ENCODE results near the gene RTP4. TPM values are rescaled to one million over a fixed set of nuclear protein-coding genes. Genes with fewer than 3 reads are reported as not detected.

The RTP4 gene
- total and polyA plus RNA-seq, 10 of the 15 experiments (the other 5 are each of a cell fraction or from before 2014, with no cell fraction given): 2.2 to 6.5 (median 3.9) TPM

GRCh38 chr3:187322291-187322690, 45.9 kb upstream of the RTP4 start:
- ChIA-PET RAD21 (ENCODE audit: unreplicated experiment) (interaction anchor here (8.5 kb wide), 1 partner anchor 357 kb away, joined by 219 read pairs; no protein-coding TSS in a partner anchor), SMC1A (ENCODE audit: uncharacterized antibody, unreplicated experiment) (interaction anchor here (1.0 to 10.5 kb wide), 6 partner anchors 11 to 358 kb away, joined by 3 to 231 read pairs (median 4); no protein-coding TSS in a partner anchor), CTCF (interaction anchor here (1.2 to 12.2 kb wide), 5 partner anchors 45 to 394 kb away, joined by 3 to 519 read pairs (median 5); partner anchors contain the start of gene SST), POLR2A (no interaction called here)
- Histone ChIP-seq H3K27me3 (replicated peaks in 1 of 2; ENCODE audit: control insufficient read depth in 2 of 2, insufficient read depth in 2 of 2, low read length in 1 of 2) (peaks cover 0 to 1% of the 10 kb centered on the region in 2 experiments; a peak in 1 of 4 replicates), H3K9me3 (replicated peaks; ENCODE audit: control insufficient read depth, insufficient read depth, low read length) (no peaks in the 10 kb centered on the region), H3K4me2 (ENCODE audit: control insufficient read depth, insufficient read depth) (no peak overlapping the region), H4K20me1 (ENCODE audit: control insufficient read depth, insufficient read depth) (no peaks in the 10 kb centered on the region), H3K36me3 (ENCODE audit: control insufficient read depth in 2 of 2, insufficient read depth in 2 of 2, low read length in 1 of 2) (no peaks in the 10 kb centered on the region), H3K27ac (ENCODE audit: control insufficient read depth, insufficient read depth) (no peak overlapping the region), H3K9ac (ENCODE audit: control insufficient read depth, insufficient read depth, low read length) (no peak overlapping the region), H2AFZ (ENCODE audit: control insufficient read depth, low read depth, low read length) (no peak overlapping the region), H3K4me3 (no peak overlapping the region), H3K79me2 (ENCODE audit: control insufficient read depth, insufficient read depth, low read length) (no peaks in the 10 kb centered on the region), H3K4me1 (ENCODE audit: control insufficient read depth, insufficient read depth, low read length) (no peaks in the 10 kb centered on the region)
- DNase-seq (ENCODE audit: low read depth, low spot score) (no peak), ATAC-seq (no peak), FAIRE-seq (no peak)
- intact Hi-C loops (cut with micrococcal nuclease; ENCODE audit: unreplicated experiment) (no loop called here), in situ Hi-C loops (cut with MboI) (no loop called here)
- no peak for TF ChIP-seq HDAC6 (IDR thresholded peaks at IDR 0.05; ENCODE audit: unreplicated experiment)
- WGBS (ENCODE audit: insufficient coverage, insufficient replicate concordance, low lambda C conversion rate, missing lambda C conversion rate): 28% methylated on average over 7 of the region's 7 CpGs
- BruUV-seq (replicated peaks): no TSS peak

- Histone ChIP-seq H3K36me3 (ENCODE audit: control insufficient read depth in 2 of 2, insufficient read depth in 2 of 2, low read length in 1 of 2) (no peaks in the 10 kb centered on the region), H3K4me1 (ENCODE audit: control insufficient read depth, insufficient read depth, low read length) (no peaks in the 10 kb centered on the region), H3K9me3 (replicated peaks; ENCODE audit: control insufficient read depth, insufficient read depth, low read length) (no peaks in the 10 kb centered on the region), H3K4me2 (ENCODE audit: control insufficient read depth, insufficient read depth) (no peak overlapping the region), H3K4me3 (no peak overlapping the region), H4K20me1 (ENCODE audit: control insufficient read depth, insufficient read depth) (no peaks in the 10 kb centered on the region), H3K79me2 (ENCODE audit: control insufficient read depth, insufficient read depth, low read length) (no peaks in the 10 kb centered on the region), H3K27ac (ENCODE audit: control insufficient read depth, insufficient read depth) (no peak overlapping the region), H3K9ac (ENCODE audit: control insufficient read depth, insufficient read depth, low read length) (no peak overlapping the region), H2AFZ (ENCODE audit: control insufficient read depth, low read depth, low read length) (no peak overlapping the region), H3K27me3 (replicated peaks in 1 of 2; ENCODE audit: control insufficient read depth in 2 of 2, insufficient read depth in 2 of 2, low read length in 1 of 2) (peaks cover 0 to 1% of the 10 kb centered on the region in 2 experiments; a peak in 1 of 4 replicates)
- FAIRE-seq: no peak
- in situ Hi-C loops (cut with MboI): no loop called here
- SMC1A ChIA-PET (ENCODE audit: uncharacterized antibody, unreplicated experiment): interaction anchor here (1.0 to 10.5 kb wide), 6 partner anchors 14 to 395 kb away, joined by 3 to 231 read pairs (median 3); no protein-coding TSS in a partner anchor
- WGBS (ENCODE audit: insufficient coverage, insufficient replicate concordance, low lambda C conversion rate, missing lambda C conversion rate): 0% methylated on average over 3 of the region's 3 CpGs
- no peak for ATAC-seq
- CTCF ChIA-PET: interaction anchor here (1.3 to 12.2 kb wide), 3 partner anchors 44 to 391 kb away, joined by 3 to 519 read pairs (median 5); partner anchors contain the start of gene SST
- intact Hi-C loops (cut with micrococcal nuclease; ENCODE audit: unreplicated experiment): no loop called here
- RAD21 ChIA-PET (ENCODE audit: unreplicated experiment): interaction anchor here (8.5 kb wide), 1 partner anchor 356 kb away, joined by 219 read pairs; no protein-coding TSS in a partner anchor
- POLR2A ChIA-PET: no interaction called here
- BruUV-seq (replicated peaks): no TSS peak
- no peak for DNase-seq (ENCODE audit: low read depth, low spot score)
- TF ChIP-seq STAT1 (conservative IDR thresholded peaks at IDR 0.05) (no peak), NR2C1 (IDR thresholded peaks at IDR 0.05) (no peak), ZBTB4 (CRISPR knock-in tag; IDR thresholded peaks at IDR 0.05) (no peak), CBX5 (IDR thresholded peaks at IDR 0.05; ENCODE audit: low read depth) (no peak), MYC (IDR thresholded peaks at IDR 0.05; ENCODE audit: insufficient read depth, insufficient read length, insufficient replicate concordance, low read length, severe bottlenecking) (no peak), IRF4 (IDR thresholded peaks at IDR 0.05; ENCODE audit: low read depth, low read length) (no peak)
Observed at GRCh38 chr3:187323091-187323490, 45.1 kb upstream of the RTP4 start.
